GM12878 (cell line): Measurements from ENCODE around the gene STAT3. TPM values are rescaled to one million over a fixed set of nuclear protein-coding genes. Genes with fewer than 3 reads are reported as not detected.

ENCODE experiments used
- ATAC-seq: fragments of 200-7000 bp; cut with Tn5 transposase; 3 replicates; pipeline ENCODE4 v1.9.1; 2020; ENCODE audit warnings: mild to moderate bottlenecking, moderate library complexity
- BruUV-seq: library from RNA; stranded (reverse); fragments of 400-500 nt; replicated peaks from 2 replicates; lab custom pipeline; 2021; lab: Mats Ljungman, UMichigan
- CTCF ChIA-PET: fragments of 300-600 bp; sonication (Branson Sonifier 250); formaldehyde crosslinking; extraction: SDS; loops from one replicate; lab custom pipeline; 2021; ENCODE audit warnings: inconsistent platforms; lab: Yijun Ruan, JAX
- POLR2A ChIA-PET: fragments of 350-600 bp; formaldehyde crosslinking; extraction: SDS; loops from one replicate; lab custom pipeline; 2021; ENCODE audit warnings: inconsistent platforms; lab: Charles Lee
- RAD21 ChIA-PET: fragments of 300-600 bp; sonication (Branson Sonifier 250); formaldehyde crosslinking; loops from one replicate; lab custom pipeline; 2023; ENCODE audit warnings: antibody characterized with exemption; ENCODE audit not compliant: unreplicated experiment; lab: Charles Lee
- SMC1A ChIA-PET: fragments of 300-600 bp; sonication (Branson Sonifier 250); formaldehyde crosslinking; loops from one replicate; lab custom pipeline; 2023; ENCODE audit not compliant: unreplicated experiment, uncharacterized antibody; lab: Charles Lee
- DNase-seq: peaks from one replicate; pipeline ENCODE4 v3.0.0-alpha.2; 2011; ENCODE audit warnings: low read depth, low spot score
- FAIRE-seq: peaks from 3 replicates; lab custom pipeline; 2011; peaks lifted over from hg19 to GRCh38; lab: Jason Lieb, UNC
- H2AFZ ChIP-seq: 2 replicates; pipeline ENCODE4 v1.6.0; 2011; ENCODE audit warnings: low read depth, low read length, control low read depth; ENCODE audit not compliant: control insufficient read depth
- H3K27ac ChIP-seq: 2 replicates; pipeline ENCODE4 v1.5.1; 2011; ENCODE audit warnings: control low read depth; ENCODE audit not compliant: control insufficient read depth, insufficient read depth
- H3K27me3 ChIP-seq, 2 experiments: replicated peaks in 1 of 2; 2 replicates each; pipeline versions ENCODE4 v1.6.0 to v1.6.1; 2011; ENCODE audit warnings: low read length in 1 of 2; ENCODE audit not compliant: control insufficient read depth in 2 of 2, insufficient read depth in 2 of 2
- H3K36me3 ChIP-seq, 2 experiments: 2 replicates each; pipeline ENCODE4 v1.5.1; 2011; ENCODE audit warnings: low read length in 1 of 2; ENCODE audit not compliant: control insufficient read depth in 2 of 2, insufficient read depth in 2 of 2
- H3K4me1 ChIP-seq: 2 replicates; pipeline ENCODE4 v1.6.1; 2011; ENCODE audit warnings: mild to moderate bottlenecking, low read length, moderate library complexity, mixed read lengths; ENCODE audit not compliant: control insufficient read depth, insufficient read depth
- H3K4me2 ChIP-seq: 2 replicates; pipeline ENCODE4 v1.6.0; 2011; ENCODE audit warnings: control low read depth; ENCODE audit not compliant: control insufficient read depth, insufficient read depth
- H3K4me3 ChIP-seq: fragments of 200-600 bp; sonication (generic); 2 replicates; pipeline ENCODE4 v1.5.1; 2016
- H3K79me2 ChIP-seq: 2 replicates; pipeline ENCODE4 v1.6.0; 2011; ENCODE audit warnings: low read length; ENCODE audit not compliant: control insufficient read depth, insufficient read depth
- H3K9ac ChIP-seq: 2 replicates; pipeline ENCODE4 v1.8.0; 2011; ENCODE audit warnings: low read length, control low read depth, mixed read lengths; ENCODE audit not compliant: control insufficient read depth, insufficient read depth
- H3K9me3 ChIP-seq: replicated peaks from 3 replicates; pipeline ENCODE4 v1.5.1; 2011; ENCODE audit warnings: mild to moderate bottlenecking, low read length; ENCODE audit not compliant: control insufficient read depth, insufficient read depth
- H4K20me1 ChIP-seq: 2 replicates; pipeline ENCODE4 v1.6.0; 2011; ENCODE audit not compliant: control insufficient read depth, insufficient read depth
- CEBPZ ChIP-seq: fragments of 150-350 bp; IDR thresholded peaks from 2 replicates; pipeline ENCODE4 v1.6.1; 2016; ENCODE audit warnings: low read depth, low read length
- NKRF ChIP-seq: fragments of 450-650 bp; conservative IDR thresholded peaks from 2 replicates; pipeline ENCODE4 v1.6.1; 2017; ENCODE audit warnings: mild to moderate bottlenecking, moderate library complexity
- NR2C1 ChIP-seq: fragments of 450-650 bp; IDR thresholded peaks from 2 replicates; pipeline ENCODE4 v1.6.1; 2017; ENCODE audit warnings: antibody characterized with exemption, mild to moderate bottlenecking, moderate library complexity
- STAT1 ChIP-seq: fragments of 450-650 bp; conservative IDR thresholded peaks from 2 replicates; pipeline ENCODE4 v1.6.1; 2014; ENCODE audit warnings: antibody characterized with exemption, mild to moderate bottlenecking
- ZNF622 ChIP-seq: fragments of 450-650 bp; IDR thresholded peaks from 2 replicates; pipeline ENCODE4 v1.6.1; 2017; ENCODE audit warnings: mild to moderate bottlenecking, inconsistent platforms
- WGBS: methylation state at CpG from one replicate; pipeline ENCODE4 v1.1.6; 2016; ENCODE audit warnings: low lambda C conversion rate; ENCODE audit not compliant: insufficient replicate concordance, insufficient coverage; ENCODE audit errors: missing lambda C conversion rate; 5-methylcytosine and 5-hydroxymethylcytosine counted together
- in situ Hi-C: fragments of 300-500 bp; cut with MboI; formaldehyde crosslinking; loops from 9 replicates; pipeline ENCODE4 v1.14.3; 2018; ENCODE audit warnings: mixed read lengths
- intact Hi-C: fragments of 100-400 bp; cut with micrococcal nuclease; formaldehyde crosslinking; loops from one replicate; pipeline ENCODE4 v1.14.2; 2022; ENCODE audit not compliant: unreplicated experiment
- polyA plus RNA-seq, 11 experiments: library from polyadenylated mRNA; depleted of rRNA in 4 of 11; unstranded in 6 of 11; stranded (reverse) in 5 of 11; fragments of >200 nt; fragmentation: Nextera tagmentation in 4 of 11; fragmentation: Illumina TruSeq in 1 of 11; extraction: Ambion mirVana in 4 of 11; extraction: Trizol in 1 of 11; gene quantifications; 1 replicate in 1 of 11; 2 replicates in 10 of 11; pipeline versions ENCODE4 v1.2.1 to v1.2.3, GENCODE V29; 2011 to 2016; ENCODE audit warnings: inconsistent platforms in 2 of 11, missing spikeins in 2 of 11, low read depth in 1 of 11
- total RNA-seq, 4 experiments: library from RNA; depleted of rRNA in 3 of 4; stranded (reverse); fragments of >200 nt in 3 of 4; fragmentation: Illumina TruSeq in 1 of 4; extraction: Trizol in 1 of 4; gene quantifications; 2 replicates each; pipeline versions ENCODE4 v1.2.1 to v1.2.3, GENCODE V29; 2013 to 2021

STAT3 gene
- total and polyA plus RNA-seq, 10 of the 15 experiments (the other 5 are each of a cell fraction or from before 2014, with no cell fraction given) = 18.4 to 96.4 (median 60.9) TPM

GRCh38 chr17:42339221-42339620 is 49.0 kb downstream of the STAT3 start:
- H2AFZ ChIP-seq = no peak overlapping the region
- no peak overlapping the region for H3K9ac ChIP-seq
- ChIA-PET CTCF (interaction anchor here (3.0 to 6.3 kb wide), 2 partner anchors 50 to 65 kb away, joined by 14 to 48 read pairs; partner anchors contain the start of gene STAT3), SMC1A (interaction anchor here (1.2 to 4.8 kb wide), 4 partner anchors 18 to 64 kb away, joined by 3 to 32 read pairs (median 9); partner anchors contain the start of gene STAT3), POLR2A (interaction anchor here (0.6 to 2.7 kb wide), 6 partner anchors 10 to 117 kb away, joined by 3 to 29 read pairs (median 4); partner anchors contain the start of gene STAT3), RAD21 (interaction anchor here (2.8 kb wide), 1 partner anchor 64 kb away, joined by 14 read pairs; no protein-coding TSS in a partner anchor)
- H3K27me3 ChIP-seq = no peaks in the 10 kb centered on the region
- WGBS = 77% methylated on average over 5 of the region's 5 CpGs
- no peak overlapping the region for H3K4me3 ChIP-seq
- TF ChIP-seq CEBPZ = no peak
- TF ChIP-seq NR2C1 = no peak
- no peak for TF ChIP-seq STAT1
- no peak for TF ChIP-seq NKRF
- TF ChIP-seq ZNF622 = no peak
- no TSS peak for BruUV-seq
- peaks cover 14% of the 10 kb centered on the region for H3K79me2 ChIP-seq
- DNase-seq (no peak), FAIRE-seq (no peak), ATAC-seq (no peak)
- no peak overlapping the region; the same call in 1 of the 2 replicates for H3K27ac ChIP-seq
- in situ Hi-C loops (no loop called here), intact Hi-C loops (loop anchor here (5.0 kb wide), 1 partner anchor 48 kb away; the partner anchor contains the start of gene STAT3)
- H3K36me3 ChIP-seq = peaks cover 9 to 34% of the 10 kb centered on the region in 2 experiments
- H3K4me1 ChIP-seq = peaks cover 64% of the 10 kb centered on the region
- H3K4me2 ChIP-seq = no peak overlapping the region
- no peaks in the 10 kb centered on the region for H4K20me1 ChIP-seq
- H3K9me3 ChIP-seq = no peaks in the 10 kb centered on the region
